Kidney (tissue), 14 donors: Measurements from ENCODE around the gene SEC24D. TPM values are rescaled to one million over a fixed set of nuclear protein-coding genes. Genes with fewer than 3 reads are reported as not detected.

Experiments
- DNase-seq, 5 donors: peaks; one replicate each; pipeline ENCODE4 v3.0.0-alpha.2; 2013 to 2020
- FAIRE-seq: peaks from 2 replicates; lab custom pipeline; 2012; peaks lifted over from hg19 to GRCh38; lab: Jason Lieb, UNC
- H3K27ac ChIP-seq, 2 donors: one replicate each; pipeline ENCODE4 v1.7.0; 2013; ENCODE audit warnings: low read depth in 2 of 2, low read length in 2 of 2, inconsistent platforms in 1 of 2
- H3K27me3 ChIP-seq: one replicate; pipeline ENCODE4 v1.7.1; 2013; ENCODE audit warnings: low read length, inconsistent platforms; ENCODE audit not compliant: control insufficient read depth, insufficient read depth
- H3K36me3 ChIP-seq, 3 donors: one replicate each; pipeline versions ENCODE4 v1.7.0 to v1.7.1; 2013; ENCODE audit warnings: low read length in 3 of 3, control low read depth in 1 of 3, inconsistent platforms in 1 of 3; ENCODE audit not compliant: insufficient read depth in 3 of 3, control insufficient read depth in 2 of 3
- H3K4me1 ChIP-seq, 3 donors: one replicate each; pipeline versions ENCODE4 v1.7.0 to v1.7.1; 2013; ENCODE audit warnings: low read length in 3 of 3, inconsistent platforms in 1 of 3, low read depth in 1 of 3; ENCODE audit not compliant: control insufficient read depth in 2 of 3, insufficient read depth in 2 of 3
- H3K4me3 ChIP-seq, 3 donors: one replicate each; pipeline versions ENCODE4 v1.7.0 to v1.8.1; 2013; ENCODE audit warnings: low read length in 3 of 3, control low read depth in 1 of 3, inconsistent platforms in 1 of 3
- H3K9ac ChIP-seq, 3 donors: one replicate each; pipeline versions ENCODE4 v1.7.0 to v1.7.1; 2013; ENCODE audit warnings: low read length in 3 of 3, control low read depth in 1 of 3, inconsistent platforms in 1 of 3
- H3K9me3 ChIP-seq, 3 donors: one replicate each; pipeline versions ENCODE4 v1.7.0 to v1.7.1; 2013; ENCODE audit warnings: low read length in 3 of 3, control low read depth in 1 of 3, inconsistent platforms in 1 of 3; ENCODE audit not compliant: control insufficient read depth in 2 of 3, insufficient read depth in 1 of 3
- CTCF ChIP-seq: IDR thresholded peaks from 3 replicates; pipeline ENCODE4 v1.5.1; 2012; ENCODE audit warnings: mild to moderate bottlenecking, moderate library complexity, borderline replicate concordance; ENCODE audit not compliant: insufficient read depth; ENCODE audit errors: extremely low read depth
- intact Hi-C: fragments of 100-400 bp; cut with DNase I; formaldehyde crosslinking; loops from one replicate; pipeline ENCODE4 v1.11.1; 2022
- polyA plus RNA-seq: library from polyadenylated mRNA; stranded (reverse); fragments of 350-450 nt; fragmentation: Illumina TruSeq; extraction: RNeasy Lipid Tissue Mini Kit (QIAGEN cat#74804); gene quantifications from one replicate; pipeline ENCODE4 v1.2.3, GENCODE V29; 2014; ENCODE audit warnings: low read depth, low replicate concordance; ENCODE audit not compliant: insufficient read depth
- total RNA-seq: library from RNA; stranded (reverse); fragmentation: NEBNext Ultra II Directional; extraction: Animal tissue kit (Norgen Biotek cat#: 25700); gene quantifications from one replicate; pipeline ENCODE4 v1.2.1, GENCODE V29; 2021
- donor health status: control.
- donor health status: control.
- donor health status: control.
- donor health status: control.
- donor health status: control.
- donor health status: DM: yes; HTN: yes; CAD: no.
- donor health status: Normal renal cell carcinoma (clear cell type).

The SEC24D gene
- total and polyA plus RNA-seq, 2 donors from 2014 or later: 5.9 to 45.4 TPM

GRCh38 chr4:118680808-118681207 lies 155.1 kb downstream of the SEC24D start:
- FAIRE-seq (no peak), DNase-seq (no peak)
- H3K4me3 ChIP-seq: no peak overlapping the region
- no peaks in the 10 kb centered on the region for H3K9me3 ChIP-seq
- intact Hi-C loops: no loop called here
- no peaks in the 10 kb centered on the region for H3K27me3 ChIP-seq
- H3K9ac ChIP-seq: no peak overlapping the region
- H3K27ac ChIP-seq: no peak overlapping the region
- no peak for TF ChIP-seq CTCF
- peaks cover 0 to 1% (median under 1%) of the 10 kb centered on the region in 3 donors for H3K4me1 ChIP-seq
- no peaks in the 10 kb centered on the region for H3K36me3 ChIP-seq

GRCh38 chr4:118676128-118676527 lies 159.8 kb downstream of the SEC24D start:
- DNase-seq (no peak), FAIRE-seq (no peak)
- intact Hi-C loops: no loop called here
- Histone ChIP-seq H3K9me3 (no peaks in the 10 kb centered on the region), H3K36me3 (no peaks in the 10 kb centered on the region), H3K4me3 (no peak overlapping the region), H3K27me3 (no peaks in the 10 kb centered on the region), H3K4me1 (no peaks in the 10 kb centered on the region), H3K9ac (no peak overlapping the region), H3K27ac (no peak overlapping the region)
- no peak for TF ChIP-seq CTCF

Other genes starting within 250 kb of the SEC24D start
- gene METTL14, start 150.7 kb downstream of the SEC24D start, total RNA-seq: 46.4 TPM
- 10.1 TPM for gene METTL14, start 150.7 kb downstream of the SEC24D start, polyA plus RNA-seq
- gene SYNPO2, start 52.7 kb upstream of the SEC24D start, total RNA-seq: 56.5 TPM
- gene SYNPO2, start 52.7 kb upstream of the SEC24D start, polyA plus RNA-seq: 7.5 TPM